GM15510 (cell line): ENCODE data around the gene CCDC201.

Source experiments
- POLR2A ChIP-seq: IDR thresholded peaks from 3 replicates; pipeline ENCODE4 v1.6.1; 2011; ENCODE audit warnings: borderline replicate concordance; ENCODE audit not compliant: insufficient read length; ENCODE audit errors: extremely low read depth

The CCDC201 gene

GRCh38 chr7:45867471-45867870 lies 5.4 kb downstream of the CCDC201 start:
- no peak for TF ChIP-seq POLR2A

DNA sequence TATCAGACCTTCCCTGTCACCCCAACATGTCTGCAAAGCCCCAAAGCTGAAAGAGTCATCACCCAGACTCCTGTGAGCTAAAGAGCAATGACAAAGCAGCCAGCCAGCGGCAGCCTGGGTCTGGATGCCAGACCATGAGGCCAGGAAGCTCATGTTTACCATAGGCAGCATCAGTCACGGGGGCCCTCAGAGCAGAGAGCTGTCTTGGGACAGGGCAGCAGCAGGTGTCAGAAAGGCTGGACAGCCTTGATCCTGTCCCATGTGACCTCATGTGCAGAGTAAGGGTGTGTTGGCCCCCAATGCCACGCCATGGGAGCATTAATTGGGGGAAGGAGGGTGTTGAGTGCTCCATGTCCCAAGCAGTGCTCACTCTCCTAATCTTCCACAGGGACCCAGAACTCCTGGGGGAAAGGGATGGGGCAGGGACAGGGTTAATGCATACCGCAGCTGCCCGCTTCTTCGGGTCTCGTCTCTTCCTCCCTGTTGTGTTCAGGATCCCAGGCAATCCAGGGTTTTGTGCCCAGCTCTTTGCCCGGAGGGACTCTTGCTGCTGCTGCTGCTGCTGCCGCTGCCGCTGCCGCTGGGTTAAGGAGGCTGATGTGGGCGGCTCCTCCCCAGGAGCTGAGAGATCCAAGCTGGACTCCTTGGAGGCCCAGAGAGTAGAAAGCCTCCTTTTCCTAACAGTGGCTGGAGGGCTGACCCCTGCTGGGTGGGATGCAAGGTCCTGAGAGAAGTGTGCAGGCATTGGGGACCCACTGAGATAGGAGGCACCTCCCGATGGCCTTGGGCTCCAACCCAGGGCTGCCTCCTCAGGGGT lies 7.1 kb downstream of the CCDC201 start:
- TF ChIP-seq POLR2A, result no peak

DNA sequence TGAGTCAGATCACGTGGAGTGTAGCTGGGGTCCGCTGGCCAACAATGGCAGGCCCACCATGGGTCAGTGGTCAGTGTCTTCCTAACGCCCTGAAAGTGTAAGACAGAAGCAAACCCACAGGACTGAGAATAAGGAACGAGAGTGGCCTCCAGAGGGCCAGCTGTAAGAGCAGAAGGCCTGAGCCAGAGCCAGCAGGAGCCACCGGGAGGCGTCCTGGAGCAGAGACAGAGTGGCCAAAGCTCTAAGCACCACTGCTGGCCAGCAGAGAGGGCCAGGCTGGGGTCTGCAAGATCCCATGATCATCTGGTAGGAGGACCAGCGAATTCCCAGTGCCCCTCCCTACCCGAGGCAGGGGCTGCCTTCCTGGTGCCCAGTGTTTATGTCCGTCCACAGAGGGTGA lies 9.2 kb downstream of the CCDC201 start:
- TF ChIP-seq POLR2A, result no peak

GRCh38 chr7:45812946-45813345 lies 59.9 kb downstream of the CCDC201 start:
- no peak for TF ChIP-seq POLR2A
